ENCODE results near the gene KIRREL2. TPM values are rescaled to one million over a fixed set of nuclear protein-coding genes. Genes with fewer than 3 reads are reported as not detected.

The KIRREL2 gene
- total RNA-seq, 2 experiments from 2014 or later = 1.4 to 2.2 TPM

GRCh38 chr19:35904311-35905068, 47.8 kb downstream of the KIRREL2 start:
- H3K9me2 ChIP-seq (ENCODE audit: insufficient read depth, low read length) = no peaks in the 10 kb centered on the region
- H3K79me2 ChIP-seq (ENCODE audit: insufficient read depth, low read depth, low read length) = peaks cover 12% of the 10 kb centered on the region; the same call in 1 of the 2 replicates
- no peaks in the 10 kb centered on the region for H3K9me3 ChIP-seq (ENCODE audit: low read length)
- TF ChIP-seq EZH2phosphoT487 (IDR thresholded peaks at IDR 0.05; ENCODE audit: borderline replicate concordance, low read depth, low read length) (no peak), CTCF (conservative IDR thresholded peaks at IDR 0.05; ENCODE audit: low read length) (no peak)
- peak overlapping the region; percentile 87 for H3K27ac ChIP-seq (ENCODE audit: low read depth, low read length, poor library complexity, severe bottlenecking)
- no peak overlapping the region for H3K4me3 ChIP-seq (ENCODE audit: low read depth, low read length, poor library complexity, severe bottlenecking)
- H3K4me1 ChIP-seq (ENCODE audit: insufficient read depth, low read length, poor library complexity, severe bottlenecking) = peaks cover 62% of the 10 kb centered on the region
- H2AFZ ChIP-seq (ENCODE audit: low read length) = no peak overlapping the region
- intact Hi-C loops (cut with micrococcal nuclease; ENCODE audit: unreplicated experiment) = loop anchor here (5.0 kb wide), 2 partner anchors 147 to 162 kb away; partner anchors contain the start of genes HSPB6, IGFLR1 and PROSER3
- no peaks in the 10 kb centered on the region for H4K20me1 ChIP-seq (ENCODE audit: insufficient read depth, low read length)
- no TSS peak for BruUV-seq (replicated peaks)
- no peak for DNase-seq (ENCODE audit: low spot score)
- H3K4me2 ChIP-seq (ENCODE audit: low read length) = peak overlapping the region; percentile 99
- CTCF ChIA-PET (ENCODE audit: unreplicated experiment) = no interaction called here
- POLR2A ChIA-PET = interaction anchor here (1.0 kb wide), 1 partner anchor 9 kb away, joined by 3 read pairs; no protein-coding TSS in a partner anchor
- H3K36me3 ChIP-seq (ENCODE audit: insufficient read depth, low read length) = no peaks in the 10 kb centered on the region

- TF ChIP-seq EZH2phosphoT487 (IDR thresholded peaks at IDR 0.05; ENCODE audit: borderline replicate concordance, low read depth, low read length) (no peak), CTCF (conservative IDR thresholded peaks at IDR 0.05; ENCODE audit: low read length) (no peak)
- POLR2A ChIA-PET = no interaction called here
- H3K4me2 ChIP-seq (ENCODE audit: low read length) = no peak overlapping the region
- no peak for DNase-seq (ENCODE audit: low spot score)
- H4K20me1 ChIP-seq (ENCODE audit: insufficient read depth, low read length) = no peaks in the 10 kb centered on the region
- H3K27ac ChIP-seq (ENCODE audit: low read depth, low read length, poor library complexity, severe bottlenecking) = peak overlapping the region; percentile 87
- H3K36me3 ChIP-seq (ENCODE audit: insufficient read depth, low read length) = no peaks in the 10 kb centered on the region
- H3K9me2 ChIP-seq (ENCODE audit: insufficient read depth, low read length) = no peaks in the 10 kb centered on the region
- peaks cover 70% of the 10 kb centered on the region for H3K4me1 ChIP-seq (ENCODE audit: insufficient read depth, low read length, poor library complexity, severe bottlenecking)
- no peaks in the 10 kb centered on the region for H3K9me3 ChIP-seq (ENCODE audit: low read length)
- intact Hi-C loops (cut with micrococcal nuclease; ENCODE audit: unreplicated experiment) = no loop called here
- no peak overlapping the region for H3K4me3 ChIP-seq (ENCODE audit: low read depth, low read length, poor library complexity, severe bottlenecking)
- CTCF ChIA-PET (ENCODE audit: unreplicated experiment) = no interaction called here
- no TSS peak for BruUV-seq (replicated peaks)
- no peak overlapping the region for H2AFZ ChIP-seq (ENCODE audit: low read length)
- peaks cover 11% of the 10 kb centered on the region; the same call in 1 of the 2 replicates for H3K79me2 ChIP-seq (ENCODE audit: insufficient read depth, low read depth, low read length)
These were observed 48.5 kb downstream of the KIRREL2 start for GRCh38 chr19:35905178-35905727.

- Histone ChIP-seq H3K27ac (ENCODE audit: low read depth, low read length, poor library complexity, severe bottlenecking) (no peak overlapping the region), H3K4me3 (ENCODE audit: low read depth, low read length, poor library complexity, severe bottlenecking) (no peak overlapping the region), H3K4me2 (ENCODE audit: low read length) (no peak overlapping the region), H4K20me1 (ENCODE audit: insufficient read depth, low read length) (no peaks in the 10 kb centered on the region), H2AFZ (ENCODE audit: low read length) (no peak overlapping the region), H3K4me1 (ENCODE audit: insufficient read depth, low read length, poor library complexity, severe bottlenecking) (peaks cover 58% of the 10 kb centered on the region), H3K79me2 (ENCODE audit: insufficient read depth, low read depth, low read length) (peaks cover 5% of the 10 kb centered on the region; the same call in 1 of the 2 replicates), H3K9me2 (ENCODE audit: insufficient read depth, low read length) (no peaks in the 10 kb centered on the region), H3K9me3 (ENCODE audit: low read length) (no peaks in the 10 kb centered on the region), H3K36me3 (ENCODE audit: insufficient read depth, low read length) (no peaks in the 10 kb centered on the region)
- no peak for TF ChIP-seq CTCF (conservative IDR thresholded peaks at IDR 0.05; ENCODE audit: low read length)
- TF ChIP-seq EZH2phosphoT487 (IDR thresholded peaks at IDR 0.05; ENCODE audit: borderline replicate concordance, low read depth, low read length) = no peak
- ChIA-PET CTCF (ENCODE audit: unreplicated experiment) (no interaction called here), POLR2A (no interaction called here)
- BruUV-seq (replicated peaks) = no TSS peak
- DNase-seq (ENCODE audit: low spot score) = no peak
- intact Hi-C loops (cut with micrococcal nuclease; ENCODE audit: unreplicated experiment) = no loop called here
These were observed 50.6 kb downstream of the KIRREL2 start for GRCh38 chr19:35907377-35907745.

Data from OCI-LY7 (cell line).